ENCODE results near the gene OR2Z1.

GRCh38 chr19:8702350-8702749, 19.1 kb upstream of the OR2Z1 start:
- TF ChIP-seq EZH2 (IDR thresholded peaks at IDR 0.05; ENCODE audit: borderline replicate concordance, low read depth, low read length, poor library complexity, severe bottlenecking), result no peak
- TF ChIP-seq, protein P1, sequence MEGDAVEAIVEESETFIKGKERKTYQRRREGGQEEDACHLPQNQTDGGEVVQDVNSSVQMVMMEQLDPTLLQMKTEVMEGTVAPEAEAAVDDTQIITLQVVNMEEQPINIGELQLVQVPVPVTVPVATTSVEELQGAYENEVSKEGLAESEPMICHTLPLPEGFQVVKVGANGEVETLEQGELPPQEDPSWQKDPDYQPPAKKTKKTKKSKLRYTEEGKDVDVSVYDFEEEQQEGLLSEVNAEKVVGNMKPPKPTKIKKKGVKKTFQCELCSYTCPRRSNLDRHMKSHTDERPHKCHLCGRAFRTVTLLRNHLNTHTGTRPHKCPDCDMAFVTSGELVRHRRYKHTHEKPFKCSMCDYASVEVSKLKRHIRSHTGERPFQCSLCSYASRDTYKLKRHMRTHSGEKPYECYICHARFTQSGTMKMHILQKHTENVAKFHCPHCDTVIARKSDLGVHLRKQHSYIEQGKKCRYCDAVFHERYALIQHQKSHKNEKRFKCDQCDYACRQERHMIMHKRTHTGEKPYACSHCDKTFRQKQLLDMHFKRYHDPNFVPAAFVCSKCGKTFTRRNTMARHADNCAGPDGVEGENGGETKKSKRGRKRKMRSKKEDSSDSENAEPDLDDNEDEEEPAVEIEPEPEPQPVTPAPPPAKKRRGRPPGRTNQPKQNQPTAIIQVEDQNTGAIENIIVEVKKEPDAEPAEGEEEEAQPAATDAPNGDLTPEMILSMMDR (conservative IDR thresholded peaks at IDR 0.05; ENCODE audit: low read depth, low read length), result no peak

Data from A673 (cell line).